Gastrocnemius medialis (tissue), 4 donors: ENCODE data around the gene DDX24. TPM values are rescaled to one million over a fixed set of nuclear protein-coding genes. Genes with fewer than 3 reads are reported as not detected.

Source experiments
- ATAC-seq, 2 donors: fragments of 150-250 bp; one replicate each; pipeline ENCODE4 v1.9.1; 2016
- DNase-seq, 2 donors: peaks; one replicate each; pipeline ENCODE4 v3.0.0-alpha.2; 2019
- H3K27ac ChIP-seq, 4 donors: fragments of 200-600 bp; sonication (generic); 1 replicate in 1 of 4; 2 replicates in 3 of 4; pipeline ENCODE4 v1.5.1; 2016 to 2018; ENCODE audit warnings: mild to moderate bottlenecking in 2 of 4, moderate library complexity in 1 of 4
- H3K27me3 ChIP-seq, 3 donors: fragments of 200-600 bp; sonication (generic) in 2 of 3; 1 replicate in 1 of 3; 2 replicates in 2 of 3; pipeline versions ENCODE4 v1.5.1 to v1.6.0; 2016 to 2019; ENCODE audit warnings: mild to moderate bottlenecking in 1 of 3, moderate library complexity in 1 of 3
- H3K36me3 ChIP-seq, 2 donors: fragments of 200-600 bp; sonication (generic) in 1 of 2; one replicate each; pipeline ENCODE4 v1.5.1; 2017 to 2018
- H3K4me1 ChIP-seq, 2 donors: fragments of 200-600 bp; sonication (generic) in 1 of 2; one replicate each; pipeline ENCODE4 v1.5.1; 2016 to 2017; ENCODE audit warnings: mild to moderate bottlenecking in 2 of 2
- H3K4me3 ChIP-seq, 4 donors: fragments of 200-600 bp; sonication (generic) in 3 of 4; 1 replicate in 1 of 4; 2 replicates in 3 of 4; pipeline ENCODE4 v1.5.1; 2016 to 2019; ENCODE audit warnings: mild to moderate bottlenecking in 2 of 4
- H3K9me3 ChIP-seq, 3 donors: fragments of 200-600 bp; sonication (generic) in 2 of 3; 1 replicate in 1 of 3; 2 replicates in 2 of 3; pipeline ENCODE4 v1.5.1; 2016 to 2019
- CTCF ChIP-seq, 5 experiments: fragments of 450-650 bp in 3 of 5; fragments of 200-600 bp in 2 of 5; sonication (generic) in 2 of 5; IDR thresholded peaks in 4 of 5; conservative IDR thresholded peaks in 1 of 5; 1 replicate in 4 of 5; 2 replicates in 1 of 5; pipeline ENCODE4 v1.5.1; 2016 to 2019; ENCODE audit warnings: antibody characterized with exemption in 5 of 5, mild to moderate bottlenecking in 3 of 5, moderate library complexity in 3 of 5
- POLR2A ChIP-seq, 2 donors: fragments of 450-650 bp; IDR thresholded peaks; one replicate each; pipeline ENCODE4 v1.6.1; 2017; ENCODE audit warnings: antibody characterized with exemption in 2 of 2, mild to moderate bottlenecking in 2 of 2, moderate library complexity in 2 of 2
- in situ Hi-C, 4 donors: fragments of 200-750 bp; cut with MboI; loops; one replicate each; pipeline versions ENCODE4 v1.15.0 to v1.8.0; 2017; ENCODE audit warnings: low sequenced_read_pairs in 4 of 4
- intact Hi-C: fragments of 100-400 bp; cut with DNase I; formaldehyde crosslinking; loops from one replicate; pipeline ENCODE4 v1.15.1; 2023; ENCODE audit warnings: low total_unique reads
- total RNA-seq, 4 donors: library from RNA; depleted of rRNA; stranded (reverse); fragments of >200 nt; gene quantifications; one replicate each; pipeline versions ENCODE4 v1.1.0 to v1.2.3, GENCODE V29; 2016

The DDX24 gene
- total RNA-seq, 4 donors from 2014 or later: 106 to 200 (median 128) TPM

DNA sequence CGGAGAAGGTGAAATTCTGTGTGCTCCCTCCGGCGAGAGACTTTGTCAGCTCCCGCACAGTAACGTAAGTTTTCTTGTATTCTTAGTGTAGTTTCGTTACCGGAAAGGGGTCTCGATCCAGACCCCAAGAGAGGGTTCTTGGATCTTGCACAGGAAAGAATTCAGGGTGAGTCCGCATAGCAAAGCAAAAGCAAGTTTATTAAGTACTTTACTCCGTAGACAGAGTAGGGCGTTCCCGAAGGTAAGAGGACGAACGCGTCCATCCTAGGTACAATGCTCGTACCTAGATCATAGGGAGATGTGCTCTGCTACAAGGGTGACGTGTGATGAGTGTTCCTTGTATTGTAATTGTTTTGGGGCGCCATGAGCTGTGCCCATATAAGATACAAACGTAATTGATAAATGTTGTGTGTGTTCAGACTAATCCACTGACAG is 401 bp upstream of the DDX24 start:
- peaks cover 0 to 17% of the 10 kb centered on the region in 2 donors for H3K36me3 ChIP-seq
- peak overlapping the region; percentile 84 to 95 (median 94) for H3K4me3 ChIP-seq
- in situ Hi-C loops (no loop called here), intact Hi-C loops (loop anchor here (1.0 to 5.0 kb wide), 3 partner anchors 46 to 93 kb away; partner anchors contain the start of genes IFI27L2, OTUB2 and PPP4R4)
- peak overlapping the region; percentile 90 to 97 (median 95) for H3K27ac ChIP-seq
- ATAC-seq (peak; percentile 22 to 26), DNase-seq (no peak)
- no peaks in the 10 kb centered on the region for H3K27me3 ChIP-seq
- no peak for TF ChIP-seq CTCF (IDR thresholded peaks at IDR 0.05 in 4 of 5, conservative IDR thresholded peaks at IDR 0.05 in 1 of 5)
- TF ChIP-seq POLR2A (IDR thresholded peaks at IDR 0.05): no peak
- no peaks in the 10 kb centered on the region for H3K9me3 ChIP-seq
- peaks cover 41 to 45% of the 10 kb centered on the region in 2 donors for H3K4me1 ChIP-seq

GRCh38 chr14:94079891-94080620 is 946 bp downstream of the DDX24 start:
- peaks cover 51 to 55% of the 10 kb centered on the region in 2 donors for H3K4me1 ChIP-seq
- peak overlapping the region; percentile 90 to 97 (median 95) for H3K27ac ChIP-seq
- DNase-seq (peak in 1 of 2 donors; percentile 11), ATAC-seq (no peak)
- no peaks in the 10 kb centered on the region for H3K9me3 ChIP-seq
- intact Hi-C loops: loop anchor here (2.0 to 5.0 kb wide), 2 partner anchors 47 to 95 kb away; partner anchors contain the start of genes IFI27L2 and PPP4R4
- H3K36me3 ChIP-seq: peaks cover 0 to 23% of the 10 kb centered on the region in 2 donors
- H3K27me3 ChIP-seq: no peaks in the 10 kb centered on the region
- H3K4me3 ChIP-seq: peak overlapping the region; percentile 84 to 95 (median 94)
- in situ Hi-C loops: no loop called here
- TF ChIP-seq POLR2A (IDR thresholded peaks at IDR 0.05): no peak
- no peak for TF ChIP-seq CTCF (IDR thresholded peaks at IDR 0.05 in 4 of 5, conservative IDR thresholded peaks at IDR 0.05 in 1 of 5)

GRCh38 chr14:94077823-94078222 is 3.2 kb downstream of the DDX24 start:
- in situ Hi-C loops (no loop called here), intact Hi-C loops (no loop called here)
- ATAC-seq (no peak), DNase-seq (no peak)
- no peak overlapping the region for H3K27ac ChIP-seq
- H3K27me3 ChIP-seq: no peaks in the 10 kb centered on the region
- peaks cover 0 to 23% of the 10 kb centered on the region in 2 donors for H3K36me3 ChIP-seq
- H3K9me3 ChIP-seq: peaks cover 0 to 4% (median 0%) of the 10 kb centered on the region in 3 donors
- peak overlapping the region; percentile 84 to 95 (median 94) for H3K4me3 ChIP-seq
- TF ChIP-seq POLR2A (IDR thresholded peaks at IDR 0.05): no peak
- TF ChIP-seq CTCF (IDR thresholded peaks at IDR 0.05 in 4 of 5, conservative IDR thresholded peaks at IDR 0.05 in 1 of 5): no peak
- peaks cover 51 to 55% of the 10 kb centered on the region in 2 donors for H3K4me1 ChIP-seq

DNA sequence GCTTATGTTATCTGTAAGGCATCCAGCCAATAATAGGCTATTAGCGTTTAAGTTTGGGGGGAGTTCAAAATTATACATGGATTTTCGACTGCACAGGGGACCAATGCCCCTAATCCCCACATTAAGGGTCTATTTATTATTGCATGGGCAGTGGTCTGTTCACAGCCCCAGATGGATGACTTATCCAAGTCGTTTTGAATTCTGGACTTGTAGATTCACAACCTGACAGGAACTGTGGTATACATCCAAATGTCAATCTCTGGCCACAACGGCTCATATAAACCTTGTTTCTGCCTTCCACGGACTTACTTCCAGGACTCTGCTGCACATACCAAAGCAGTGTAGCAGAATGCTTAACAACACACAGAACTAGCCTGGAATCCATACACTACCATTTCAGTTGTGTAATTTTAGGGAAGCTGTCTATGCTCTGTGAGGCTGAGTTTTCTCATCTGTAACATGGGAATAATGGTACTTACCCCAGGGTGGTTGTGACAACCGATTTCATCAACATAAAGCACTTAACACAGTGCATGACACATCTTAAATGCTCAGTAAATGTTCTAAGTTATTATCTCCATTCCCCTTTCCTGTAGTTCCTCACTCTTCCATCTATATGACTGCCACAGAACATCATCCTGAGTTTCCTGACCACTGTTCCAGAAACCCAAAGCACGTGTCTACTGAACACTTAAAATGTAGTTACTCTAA is 3.7 kb downstream of the DDX24 start:
- peak overlapping the region; percentile 12 to 94 (median 89) for H3K4me3 ChIP-seq
- peaks cover 0 to 23% of the 10 kb centered on the region in 2 donors for H3K36me3 ChIP-seq
- H3K27me3 ChIP-seq: no peaks in the 10 kb centered on the region
- peaks cover 0 to 4% (median 0%) of the 10 kb centered on the region in 3 donors for H3K9me3 ChIP-seq
- TF ChIP-seq CTCF (IDR thresholded peaks at IDR 0.05 in 4 of 5, conservative IDR thresholded peaks at IDR 0.05 in 1 of 5) (no peak), POLR2A (IDR thresholded peaks at IDR 0.05) (no peak)
- H3K4me1 ChIP-seq: peaks cover 51 to 55% of the 10 kb centered on the region in 2 donors
- no peak for DNase-seq
- no peak overlapping the region for H3K27ac ChIP-seq
- in situ Hi-C loops (no loop called here), intact Hi-C loops (no loop called here)
- no peak for ATAC-seq
